ENCODE measurements around the gene SFXN2. TPM values are rescaled to one million over a fixed set of nuclear protein-coding genes. Genes with fewer than 3 reads are reported as not detected.
A peak's percentile ranks its signal among the peaks of the same experiment; 100 is the strongest.

The SFXN2 gene
- polyA plus RNA-seq, 2 of the 4 experiments (the other 2 are of a cell fraction): 5.6 to 7.4 TPM

GRCh38 chr10:102713814-102714620, 419 bp upstream of the SFXN2 start, which contains the start of gene ARL3:
ARL3 (minus strand) TSS chr10:102714397; CDS start chr10:102714275, 122 bp downstream.
- FAIRE-seq (no peak), DNase-seq (ENCODE audit: low read depth in 1 of 2, low spot score in 1 of 2) (peak; percentile 97), ATAC-seq (peak; percentile 91 to 94)
- Histone ChIP-seq H3K27ac (peak within 1 kb of the TSS; percentile 88 to 94), H3K9me3 (no peaks in the 10 kb centered on the region), H3K4me1 (peaks cover 29% of the 10 kb centered on the region), H3K4me2 (peak within 1 kb of the TSS; percentile 92), H3K4me3 (peak within 1 kb of the TSS; percentile 95)
- WGBS (ENCODE audit: missing lambda C conversion rate): under 1% methylated on average over 29 of the region's 62 CpGs
- ChIA-PET CTCF (interaction anchor here (0.6 to 3.8 kb wide), 23 partner anchors 9 to 321 kb away, joined by 3 to 15 read pairs (median 4); partner anchors contain the start of gene TRIM8), POLR2A (interaction anchor here (0.7 to 2.5 kb wide), 12 partner anchors 9 to 479 kb away, joined by 3 to 15 read pairs (median 4); partner anchors contain the start of genes NT5C2 and WBP1L)
- TF ChIP-seq HMGXB4 (CRISPR knock-in tag; IDR thresholded peaks at IDR 0.05; ENCODE audit: borderline replicate concordance) (no peak), CBX2 (IDR thresholded peaks at IDR 0.05; ENCODE audit: borderline replicate concordance, low read depth) (no peak), FOXS1 (CRISPR knock-in tag; IDR thresholded peaks at IDR 0.05) (no peak), PBX3 (IDR thresholded peaks at IDR 0.05) (no peak; the same call in 1 of the 2 replicates), KDM5A (IDR thresholded peaks at IDR 0.05) (no peak), HOXA7 (CRISPR knock-in tag; IDR thresholded peaks at IDR 0.05) (no peak), NR3C1 (IDR thresholded peaks at IDR 0.05) (no peak), USF2 (IDR thresholded peaks at IDR 0.05) (peak; percentile 92), FOSL2 (IDR thresholded peaks at IDR 0.05) (no peak), FOSL2 (CRISPR knock-in tag; IDR thresholded peaks at IDR 0.05) (no peak), EHF (CRISPR knock-in tag; IDR thresholded peaks at IDR 0.05) (no peak), EHMT2 (IDR thresholded peaks at IDR 0.05; ENCODE audit: low read depth) (no peak), ZNF302 (CRISPR knock-in tag; IDR thresholded peaks at IDR 0.05) (no peak), RNF2 (IDR thresholded peaks at IDR 0.05; ENCODE audit: borderline replicate concordance, low read depth) (no peak), MAZ (IDR thresholded peaks at IDR 0.05; ENCODE audit: borderline replicate concordance, low read depth, low read length) (no peak), MYC (IDR thresholded peaks at IDR 0.05; ENCODE audit: borderline replicate concordance, low read length) (no peak), RFX5 (IDR thresholded peaks at IDR 0.05) (no peak), ZFP36 (IDR thresholded peaks at IDR 0.05; ENCODE audit: borderline replicate concordance, partially characterized antibody) (no peak), ZSCAN20 (CRISPR knock-in tag; IDR thresholded peaks at IDR 0.05) (no peak), CHD4 (IDR thresholded peaks at IDR 0.05; ENCODE audit: borderline replicate concordance) (no peak), TFCP2L1 (CRISPR knock-in tag; IDR thresholded peaks at IDR 0.05) (0 out of 2 replicates have a peak, but pooled peaks have one; percentile 59), GATA3 (IDR thresholded peaks at IDR 0.05; ENCODE audit: borderline replicate concordance) (no peak), NPAS2 (CRISPR knock-in tag; IDR thresholded peaks at IDR 0.05; ENCODE audit: borderline replicate concordance) (no peak), BHLHE40 (IDR thresholded peaks at IDR 0.05; ENCODE audit: low read depth, low read length) (no peak), POLR2AphosphoS2 (conservative IDR thresholded peaks at IDR 0.05; ENCODE audit: low read length) (no peak), POLR2A (IDR thresholded peaks at IDR 0.05; ENCODE audit: low read length) (no peak; the same call in none of the 2 replicates), ESRRA (IDR thresholded peaks at IDR 0.05; ENCODE audit: borderline replicate concordance, low read length) (no peak), CBX8 (IDR thresholded peaks at IDR 0.05) (no peak), RCOR1 (IDR thresholded peaks at IDR 0.05; ENCODE audit: low read depth, low read length) (no peak), JUNB (IDR thresholded peaks at IDR 0.05) (no peak), SMC3 (IDR thresholded peaks at IDR 0.05) (no peak), ZC3H11A (IDR thresholded peaks at IDR 0.05) (no peak), MAFK (IDR thresholded peaks at IDR 0.05; ENCODE audit: partially characterized antibody) (no peak), NFE2L2 (conservative IDR thresholded peaks at IDR 0.05; ENCODE audit: low read length) (no peak), HOXB5 (CRISPR knock-in tag; IDR thresholded peaks at IDR 0.05) (no peak), HEYL (CRISPR knock-in tag; IDR thresholded peaks at IDR 0.05) (no peak)
- TF ChIP-seq, protein P1, sequence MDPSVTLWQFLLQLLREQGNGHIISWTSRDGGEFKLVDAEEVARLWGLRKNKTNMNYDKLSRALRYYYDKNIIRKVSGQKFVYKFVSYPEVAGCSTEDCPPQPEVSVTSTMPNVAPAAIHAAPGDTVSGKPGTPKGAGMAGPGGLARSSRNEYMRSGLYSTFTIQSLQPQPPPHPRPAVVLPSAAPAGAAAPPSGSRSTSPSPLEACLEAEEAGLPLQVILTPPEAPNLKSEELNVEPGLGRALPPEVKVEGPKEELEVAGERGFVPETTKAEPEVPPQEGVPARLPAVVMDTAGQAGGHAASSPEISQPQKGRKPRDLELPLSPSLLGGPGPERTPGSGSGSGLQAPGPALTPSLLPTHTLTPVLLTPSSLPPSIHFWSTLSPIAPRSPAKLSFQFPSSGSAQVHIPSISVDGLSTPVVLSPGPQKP (IDR thresholded peaks at IDR 0.05; ENCODE audit: low read depth, low read length): no peak
- TF ChIP-seq, protein P2, sequence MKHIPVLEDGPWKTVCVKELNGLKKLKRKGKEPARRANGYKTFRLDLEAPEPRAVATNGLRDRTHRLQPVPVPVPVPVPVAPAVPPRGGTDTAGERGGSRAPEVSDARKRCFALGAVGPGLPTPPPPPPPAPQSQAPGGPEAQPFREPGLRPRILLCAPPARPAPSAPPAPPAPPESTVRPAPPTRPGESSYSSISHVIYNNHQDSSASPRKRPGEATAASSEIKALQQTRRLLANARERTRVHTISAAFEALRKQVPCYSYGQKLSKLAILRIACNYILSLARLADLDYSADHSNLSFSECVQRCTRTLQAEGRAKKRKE (CRISPR knock-in tag; IDR thresholded peaks at IDR 0.05; ENCODE audit: low read depth): no peak
